HG03066 (cell line): Measurements from ENCODE around the gene ZNF593.

Source experiments
- ATAC-seq: cut with Tn5 transposase; IDR thresholded peaks from one replicate; pipeline ENCODE4 v1.9.1; 2021; ENCODE audit warnings: low read depth; ENCODE audit not compliant: unreplicated experiment

The ZNF593 gene

GRCh38 chr1:26145960-26146294 is 23.8 kb upstream of the ZNF593 start:
- no peak for ATAC-seq

DNA sequence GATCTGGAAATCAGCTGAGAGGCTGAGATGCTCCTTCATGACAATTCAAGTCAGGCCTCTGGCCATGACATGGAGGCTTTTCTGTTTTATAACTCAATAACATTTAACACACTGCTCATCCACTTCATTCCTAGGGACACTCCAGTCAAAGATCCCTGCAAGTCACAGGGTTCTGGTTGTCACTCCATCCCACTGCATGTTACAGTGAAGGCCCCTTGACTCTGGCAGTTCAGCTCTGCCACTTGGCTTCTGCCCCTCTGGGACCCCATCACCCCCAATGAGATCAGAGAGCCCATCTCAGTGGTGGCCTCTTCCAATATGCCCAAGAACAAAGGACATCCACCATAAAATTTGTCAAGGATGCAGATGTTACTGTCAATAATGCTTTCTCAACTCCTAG is 20.8 kb upstream of the ZNF593 start:
- ATAC-seq, result no peak

DNA sequence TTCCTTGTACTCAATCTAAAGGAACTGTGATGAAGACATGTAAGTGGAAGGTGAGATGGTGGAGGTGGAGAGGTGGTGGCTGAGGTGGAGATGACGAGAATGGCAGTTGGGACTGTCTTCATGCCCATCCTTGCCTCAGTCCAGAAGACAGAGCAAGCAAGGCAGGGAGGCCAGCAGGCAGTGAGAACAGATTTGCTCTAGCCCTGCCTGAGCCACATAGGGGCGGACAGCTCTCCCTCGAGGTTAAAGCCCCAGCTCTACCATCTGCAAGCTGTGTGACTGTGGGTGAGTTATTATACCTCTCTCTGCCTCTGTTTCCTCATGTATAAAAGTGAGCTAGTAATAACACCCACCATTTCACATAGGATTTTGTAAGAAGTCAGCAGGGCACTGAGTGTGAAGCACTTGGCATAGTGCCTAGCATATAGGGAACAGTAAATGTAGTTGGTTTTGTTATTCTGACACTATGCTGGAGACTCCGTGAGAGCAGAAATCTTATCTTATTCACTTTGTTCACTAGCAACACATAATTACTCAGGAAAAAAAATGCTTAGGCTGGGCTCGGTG is 15.7 kb upstream of the ZNF593 start:
- no peak for ATAC-seq

DNA sequence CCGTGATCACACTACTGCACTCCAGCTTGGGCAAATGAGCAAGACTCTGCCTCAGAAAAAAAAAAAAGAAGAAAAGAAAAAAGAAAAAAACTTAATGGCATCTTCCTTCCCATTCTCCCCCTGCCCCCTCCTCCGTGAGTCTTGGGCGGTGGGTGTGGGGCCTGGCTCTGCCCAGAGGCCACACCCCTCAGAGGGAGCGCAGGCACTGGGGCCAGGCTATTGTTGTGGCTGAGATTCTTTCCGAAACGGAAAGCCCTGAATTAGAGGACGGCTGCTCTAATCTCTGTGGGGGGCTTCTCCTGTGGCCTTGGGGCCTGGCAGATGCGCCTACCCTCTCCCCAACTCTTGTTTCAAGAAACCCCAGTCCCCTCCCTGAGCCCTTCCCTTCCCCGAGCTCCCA is 15.0 kb upstream of the ZNF593 start:
- no peak for ATAC-seq

DNA sequence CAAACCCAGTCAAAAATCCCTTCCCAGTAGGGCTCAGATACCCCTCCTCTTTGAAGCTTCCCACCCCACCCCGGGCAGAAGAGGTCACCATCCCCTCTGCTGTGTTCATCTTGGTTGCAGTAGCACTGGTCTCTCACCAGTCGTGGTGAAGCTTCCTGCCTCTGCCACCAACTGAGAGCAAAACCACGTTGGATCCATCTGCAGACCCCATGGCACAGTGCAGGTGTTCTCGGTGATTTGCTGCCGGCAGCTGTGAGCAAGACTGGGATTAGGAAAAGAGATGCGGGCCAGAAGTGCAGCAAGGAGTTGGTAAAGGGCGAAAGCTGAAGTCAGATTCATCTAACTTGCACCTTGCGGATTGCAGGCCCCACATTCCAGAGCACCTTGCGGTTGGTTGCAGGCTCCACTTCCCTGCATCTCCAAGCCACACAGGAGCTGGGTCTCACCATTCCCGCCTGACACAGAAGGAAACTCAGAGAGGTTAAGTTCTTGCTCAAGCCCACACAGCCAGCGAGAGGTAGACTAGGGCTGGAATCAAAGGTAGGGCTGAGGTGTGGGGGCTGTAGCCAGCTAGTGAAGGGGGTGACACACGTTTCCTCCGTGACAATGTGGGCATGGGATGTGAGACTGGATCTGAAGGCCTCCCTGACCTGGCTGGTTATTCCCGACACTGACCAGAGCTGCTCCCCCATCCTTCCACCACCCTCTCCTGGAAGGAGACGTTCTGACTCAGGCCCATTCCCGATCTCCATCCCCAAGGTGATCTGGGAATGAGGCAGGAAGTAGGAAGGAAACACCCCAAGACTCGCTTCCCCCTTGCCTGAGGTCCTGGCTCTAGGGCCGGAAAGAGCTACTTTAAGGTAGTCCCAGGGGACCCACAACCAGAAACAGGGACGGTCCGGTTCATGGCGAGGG is 14.1 kb upstream of the ZNF593 start:
- no peak for ATAC-seq

GRCh38 chr1:26156285-26157038 is 13.2 kb upstream of the ZNF593 start:
- no peak for ATAC-seq

DNA sequence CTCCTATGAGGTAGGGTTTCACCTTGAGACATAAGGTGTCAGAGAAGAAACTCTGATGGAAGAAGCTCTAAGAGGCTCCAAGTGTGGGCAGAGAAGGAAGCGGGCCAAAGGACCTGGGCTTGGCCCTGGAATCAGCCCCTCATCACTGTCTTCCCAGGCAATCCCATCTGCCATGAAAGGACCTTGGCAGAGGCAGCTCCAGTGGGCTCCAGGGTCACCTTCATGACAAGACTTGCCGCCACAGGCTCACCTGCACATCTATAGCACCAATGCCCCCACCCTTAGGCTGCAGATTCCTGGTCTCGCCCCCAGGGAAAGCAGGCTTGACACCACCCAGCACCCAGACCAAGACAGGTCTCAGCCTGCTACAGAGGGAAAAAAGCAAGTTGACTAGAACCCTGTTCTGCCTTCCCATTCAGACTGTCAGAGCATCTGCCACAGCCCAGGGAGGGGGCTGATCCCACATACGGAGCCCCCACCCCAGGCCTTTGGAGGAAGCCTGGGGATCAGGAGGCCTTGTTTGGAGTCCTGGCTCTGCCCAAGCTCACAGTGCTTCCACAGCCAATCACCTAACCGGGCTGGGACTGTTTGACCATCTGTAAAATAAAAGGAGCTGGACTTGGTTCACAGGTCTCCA is 11.3 kb upstream of the ZNF593 start:
- no peak for ATAC-seq

- ATAC-seq, result no peak
Measured at GRCh38 chr1:26158908-26159742, 10.6 kb upstream of the ZNF593 start, which contains the start of gene FAM110D. Gene FAM110D (plus strand): TSS chr1:26159079. CDS start chr1:26161292, 2,213 bp downstream.

- no peak for ATAC-seq
Measured at GRCh38 chr1:26159743-26160039, 10.0 kb upstream of the ZNF593 start.

DNA sequence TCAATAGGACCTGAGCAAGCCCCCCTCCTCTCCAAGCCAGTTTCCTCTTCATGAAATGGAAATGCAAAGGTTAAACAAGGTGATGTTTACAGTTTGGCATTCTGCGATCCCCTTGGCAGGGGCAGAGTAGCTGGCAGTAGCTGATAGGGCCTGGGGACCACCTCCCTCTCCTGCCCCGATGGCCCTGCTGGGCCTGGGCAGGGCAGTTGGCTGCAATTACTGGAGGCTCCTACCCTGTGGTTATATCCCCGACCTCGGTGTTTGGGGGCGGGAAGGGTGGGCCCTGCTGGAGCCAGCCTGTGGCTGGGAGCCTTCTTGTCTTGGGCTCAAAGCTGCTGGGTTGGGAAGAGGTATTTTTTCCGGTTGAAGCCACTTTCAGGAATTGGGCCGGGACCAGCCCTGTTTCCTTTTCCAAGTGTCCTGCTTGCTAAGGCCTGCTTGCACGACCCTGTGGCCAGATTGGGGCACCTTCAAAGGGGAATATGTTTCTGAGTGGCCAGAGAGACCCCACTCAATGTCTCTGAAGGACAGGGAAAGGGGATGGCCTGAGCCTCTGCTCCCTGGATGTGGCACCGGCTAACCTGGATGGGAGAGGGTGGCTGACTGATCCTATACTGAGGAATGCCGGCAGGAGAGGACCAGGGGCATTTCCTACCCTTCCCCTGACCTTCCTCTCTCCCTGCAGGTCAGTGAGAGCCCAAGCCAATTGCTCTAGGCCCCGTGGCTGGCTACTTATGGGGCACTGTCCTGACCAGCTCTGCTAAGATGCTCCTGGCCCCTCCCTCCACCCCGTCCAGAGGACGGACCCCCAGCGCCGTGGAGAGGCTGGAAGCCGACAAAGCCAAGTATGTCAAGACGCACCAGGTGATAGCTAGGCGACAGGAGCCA is 8.9 kb upstream of the ZNF593 start:
- no peak for ATAC-seq

GRCh38 chr1:26161415-26162219 is 8.1 kb upstream of the ZNF593 start:
- no peak for ATAC-seq

GRCh38 chr1:26162220-26162709 is 7.4 kb upstream of the ZNF593 start:
- ATAC-seq, result no peak

- no peak for ATAC-seq
Measured at GRCh38 chr1:26163684-26164035, 6.0 kb upstream of the ZNF593 start.

- no peak for ATAC-seq
Measured at GRCh38 chr1:26164036-26164860, 5.5 kb upstream of the ZNF593 start.

DNA sequence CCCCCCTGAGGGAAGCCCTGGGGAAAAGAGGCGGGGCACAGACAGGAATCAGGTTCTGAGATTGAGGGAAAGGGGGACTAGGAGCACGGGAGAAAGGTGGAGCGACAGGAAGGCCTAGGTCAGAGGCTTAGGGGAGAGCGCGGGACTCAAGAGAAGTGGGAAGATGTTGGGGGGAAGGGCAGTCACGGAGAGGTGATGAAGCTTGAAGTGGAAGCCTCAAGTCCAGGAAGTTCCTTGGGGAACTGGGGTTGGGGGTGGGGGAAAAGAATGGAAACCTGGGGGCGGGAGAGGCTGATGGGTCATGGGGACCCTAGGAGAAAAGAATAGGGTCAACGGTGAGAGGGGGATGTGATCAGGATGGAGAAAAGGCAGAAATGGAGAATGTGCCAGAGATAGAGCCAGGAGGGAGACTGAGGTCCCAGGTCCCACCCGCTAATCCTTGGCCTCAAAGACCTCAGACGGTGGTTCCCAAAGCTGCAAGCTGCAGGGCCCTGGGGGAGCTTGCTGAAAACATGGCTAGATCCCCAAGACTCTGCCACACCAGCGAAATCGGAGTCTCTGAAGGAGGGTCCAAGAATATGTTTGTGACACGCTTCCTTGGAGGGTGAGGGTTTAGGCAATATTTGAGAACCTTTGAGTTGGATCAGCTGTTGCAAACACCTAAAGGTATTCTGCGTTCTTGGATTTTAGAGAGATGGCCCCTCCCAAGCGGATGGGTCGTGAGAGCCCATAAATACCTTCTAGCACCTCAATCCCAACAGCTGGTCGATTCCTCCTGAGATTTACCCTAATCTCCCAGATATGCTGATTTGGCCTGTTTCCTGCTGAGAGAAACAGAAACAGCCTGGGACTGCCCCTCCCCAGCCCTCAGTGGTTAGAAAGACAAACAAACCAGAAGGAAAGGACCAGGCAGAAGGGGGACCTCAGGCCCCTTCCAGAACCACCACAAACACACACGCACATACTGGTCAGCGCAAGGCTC is 4.6 kb upstream of the ZNF593 start:
- ATAC-seq, result no peak

- ATAC-seq, result no peak
Measured at GRCh38 chr1:26166719-26167281, 2.9 kb upstream of the ZNF593 start.
